ENCODE data around the gene USP35.
A peak's percentile ranks its signal among the peaks of the same experiment; 100 is the strongest.

The USP35 gene, protein sequence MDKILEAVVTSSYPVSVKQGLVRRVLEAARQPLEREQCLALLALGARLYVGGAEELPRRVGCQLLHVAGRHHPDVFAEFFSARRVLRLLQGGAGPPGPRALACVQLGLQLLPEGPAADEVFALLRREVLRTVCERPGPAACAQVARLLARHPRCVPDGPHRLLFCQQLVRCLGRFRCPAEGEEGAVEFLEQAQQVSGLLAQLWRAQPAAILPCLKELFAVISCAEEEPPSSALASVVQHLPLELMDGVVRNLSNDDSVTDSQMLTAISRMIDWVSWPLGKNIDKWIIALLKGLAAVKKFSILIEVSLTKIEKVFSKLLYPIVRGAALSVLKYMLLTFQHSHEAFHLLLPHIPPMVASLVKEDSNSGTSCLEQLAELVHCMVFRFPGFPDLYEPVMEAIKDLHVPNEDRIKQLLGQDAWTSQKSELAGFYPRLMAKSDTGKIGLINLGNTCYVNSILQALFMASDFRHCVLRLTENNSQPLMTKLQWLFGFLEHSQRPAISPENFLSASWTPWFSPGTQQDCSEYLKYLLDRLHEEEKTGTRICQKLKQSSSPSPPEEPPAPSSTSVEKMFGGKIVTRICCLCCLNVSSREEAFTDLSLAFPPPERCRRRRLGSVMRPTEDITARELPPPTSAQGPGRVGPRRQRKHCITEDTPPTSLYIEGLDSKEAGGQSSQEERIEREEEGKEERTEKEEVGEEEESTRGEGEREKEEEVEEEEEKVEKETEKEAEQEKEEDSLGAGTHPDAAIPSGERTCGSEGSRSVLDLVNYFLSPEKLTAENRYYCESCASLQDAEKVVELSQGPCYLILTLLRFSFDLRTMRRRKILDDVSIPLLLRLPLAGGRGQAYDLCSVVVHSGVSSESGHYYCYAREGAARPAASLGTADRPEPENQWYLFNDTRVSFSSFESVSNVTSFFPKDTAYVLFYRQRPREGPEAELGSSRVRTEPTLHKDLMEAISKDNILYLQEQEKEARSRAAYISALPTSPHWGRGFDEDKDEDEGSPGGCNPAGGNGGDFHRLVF

DNA sequence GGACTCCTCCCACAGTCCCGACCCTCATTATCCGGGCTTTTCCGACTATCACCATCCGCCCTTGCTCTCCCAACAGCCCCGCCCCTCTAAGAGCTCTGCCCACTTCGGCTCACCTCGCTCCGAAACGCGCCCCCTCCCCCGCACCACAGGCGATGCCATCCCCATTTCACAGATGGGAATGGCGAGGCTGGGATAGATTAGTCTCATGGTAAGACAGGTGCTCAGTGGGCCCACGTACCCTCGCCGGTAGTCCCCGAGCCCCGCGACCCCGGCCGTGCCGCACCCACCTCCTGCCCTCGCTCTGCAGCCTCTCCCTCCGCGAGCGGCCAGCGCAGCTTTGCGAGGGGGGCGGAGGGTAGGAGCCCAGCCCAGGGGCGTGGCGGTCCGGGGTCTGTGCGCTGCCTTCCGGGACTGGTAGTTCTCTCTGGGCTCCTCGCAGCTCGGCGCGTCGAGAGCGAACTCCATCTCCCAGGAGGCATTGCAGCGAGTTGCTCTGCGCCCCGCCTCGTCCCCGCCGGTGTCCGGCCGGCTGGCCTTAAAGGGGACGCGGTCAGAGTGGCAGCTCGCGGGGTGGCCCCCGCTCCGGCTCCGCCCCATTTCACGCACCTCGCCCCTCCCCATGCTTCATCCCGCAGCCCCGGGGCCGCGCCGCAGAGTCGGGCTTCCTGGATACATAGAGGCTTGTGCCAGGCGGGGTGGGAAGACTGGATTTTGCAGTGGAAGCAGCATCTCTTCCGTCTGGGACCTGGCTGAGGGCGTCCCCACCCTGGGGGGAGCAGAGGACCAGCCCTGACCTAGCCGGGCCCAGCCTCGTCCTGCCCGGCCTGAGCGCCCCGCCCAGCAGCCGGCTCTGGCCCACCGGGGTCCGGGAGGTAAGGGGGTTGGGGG is at the start of gene USP35, which contains the start of gene KCTD21:
USP35 (plus strand) TSS at position 634 of the 888 bp plus-strand sequence. CDS start 7,327 bp downstream, outside the sequence.
KCTD21 (minus strand) TSS at position 341 of the 888 bp plus-strand sequence. CDS start 14,072 bp downstream, outside the sequence.
- peak; percentile 94 to 97 for DNase-seq

DNA sequence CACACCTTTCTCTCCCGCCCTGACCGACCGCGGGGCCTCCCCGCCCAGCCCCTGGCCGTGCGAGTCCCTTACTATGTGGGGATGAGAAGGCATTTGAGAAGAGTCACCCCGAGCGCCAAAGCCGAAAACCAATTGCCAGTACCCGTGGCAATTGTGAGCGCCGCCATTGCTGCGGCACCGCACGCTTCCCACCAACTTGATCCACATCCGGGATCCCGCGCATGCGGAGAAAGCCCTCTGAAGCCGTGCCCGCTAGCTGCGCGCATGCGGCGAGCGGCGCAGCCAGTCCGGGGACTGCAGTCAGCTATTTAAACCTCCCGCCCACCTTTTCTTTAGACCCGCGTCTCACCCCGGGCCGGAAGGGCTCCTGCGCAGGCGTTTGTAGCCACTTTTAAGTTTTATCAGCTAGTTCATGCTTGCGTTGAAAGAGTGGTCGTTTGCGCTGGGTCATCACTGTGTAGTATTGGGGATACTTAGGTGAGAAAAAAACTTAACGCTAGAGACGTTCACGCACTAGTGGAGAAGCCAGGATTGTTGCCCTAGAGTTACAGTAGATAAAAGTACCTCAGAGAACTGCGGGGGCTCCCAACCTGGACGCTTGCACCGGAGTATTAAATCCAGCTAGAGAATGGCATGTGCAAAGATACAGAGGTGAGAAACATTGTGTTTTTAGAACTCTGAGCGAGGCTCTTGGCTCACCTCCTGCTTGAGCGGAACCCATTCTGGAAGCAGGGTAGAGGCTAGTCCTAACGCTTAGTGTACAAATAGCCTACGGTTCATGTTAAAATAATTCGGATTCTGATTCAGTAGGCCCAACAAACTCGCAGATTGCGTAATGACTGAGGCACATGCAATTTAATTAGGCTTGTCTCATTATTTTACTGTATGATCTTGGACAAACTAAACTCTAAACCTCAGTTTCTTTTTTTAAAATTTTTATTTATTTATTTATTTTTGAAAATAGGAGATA is 49.0 kb upstream of the USP35 start, which contains the start of gene ALG8:
ALG8 (minus strand) TSS at position 205 of the 970 bp plus-strand sequence; CDS start at position 167, 38 bp downstream.
- DNase-seq: peak; percentile 90 to 93

DNA sequence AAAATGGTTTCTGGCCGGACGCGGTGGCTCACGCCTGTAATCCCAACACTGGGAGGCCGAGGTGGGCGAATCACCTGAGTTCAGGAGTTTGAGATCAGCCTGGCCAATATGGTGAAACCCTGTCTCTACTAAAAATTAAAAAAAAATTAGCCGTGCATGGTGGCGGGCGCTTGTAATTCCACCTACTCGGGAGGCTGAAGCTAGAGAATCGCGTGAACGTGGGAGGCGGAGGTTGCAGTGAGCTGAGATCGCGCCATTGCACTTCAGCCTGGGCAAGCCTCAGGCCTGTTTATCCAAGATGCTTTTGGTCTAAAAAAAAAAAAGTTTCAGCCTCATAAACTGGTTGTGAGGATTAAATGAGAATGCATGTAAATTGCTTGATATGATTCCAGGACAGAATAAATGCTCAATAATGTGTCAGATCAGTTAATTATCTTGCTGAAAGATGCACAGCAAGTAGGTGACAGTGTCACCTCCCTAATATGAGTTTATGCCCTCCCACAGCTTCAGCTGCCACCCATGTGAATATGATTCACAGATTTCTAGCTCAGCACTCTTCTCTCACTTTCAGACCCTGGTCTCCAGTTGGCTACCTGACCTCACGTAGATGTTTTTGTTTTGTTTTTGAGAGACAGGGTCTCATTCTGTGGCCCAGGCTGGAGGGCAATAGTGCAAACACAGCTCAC is 48.2 kb upstream of the USP35 start:
- DNase-seq: no peak

DNA sequence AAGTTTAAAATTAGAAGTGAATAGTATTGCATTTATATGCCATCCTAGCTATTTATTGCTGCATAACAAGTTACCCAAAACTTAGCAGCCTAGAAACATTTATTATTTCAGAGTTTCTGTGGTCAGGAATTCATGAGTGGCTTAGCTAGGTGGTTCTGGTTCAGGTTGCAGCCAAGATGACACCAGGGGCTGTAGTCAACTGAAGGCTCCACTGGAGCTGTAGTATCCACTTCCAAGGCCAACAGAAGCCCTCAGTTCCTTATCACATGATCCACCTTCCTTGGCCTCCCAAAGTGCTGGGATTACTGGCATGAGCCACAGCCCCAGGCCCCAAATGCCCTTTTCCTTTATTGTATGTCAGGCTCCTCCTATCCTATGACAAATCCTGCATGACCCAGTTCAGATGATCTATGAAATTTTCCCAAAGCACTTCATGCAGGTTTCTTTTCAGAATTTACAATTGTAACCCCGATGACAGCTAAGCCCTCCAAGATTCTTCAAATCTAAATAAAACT is 43.2 kb upstream of the USP35 start:
- DNase-seq: no peak

DNA sequence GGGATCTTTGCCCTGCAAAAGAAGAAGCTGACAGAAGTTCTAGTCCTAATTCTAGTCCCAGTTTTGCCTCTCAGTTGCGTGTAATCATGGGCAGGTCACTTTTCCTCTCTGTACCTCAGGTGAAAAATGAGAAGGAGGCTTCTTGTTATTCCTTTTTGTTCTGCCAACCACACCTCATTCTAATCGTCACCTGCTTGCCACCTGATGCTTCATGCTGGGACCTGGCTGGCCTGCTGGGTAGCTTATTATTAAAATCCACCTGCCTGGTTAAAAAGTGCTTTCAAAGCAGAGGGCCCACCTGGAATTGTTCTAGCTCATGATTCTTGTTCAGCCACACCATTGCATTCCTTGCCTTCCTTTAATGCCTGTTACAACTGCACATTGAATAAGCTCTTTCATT is 40.9 kb upstream of the USP35 start:
- DNase-seq: no peak

DNA sequence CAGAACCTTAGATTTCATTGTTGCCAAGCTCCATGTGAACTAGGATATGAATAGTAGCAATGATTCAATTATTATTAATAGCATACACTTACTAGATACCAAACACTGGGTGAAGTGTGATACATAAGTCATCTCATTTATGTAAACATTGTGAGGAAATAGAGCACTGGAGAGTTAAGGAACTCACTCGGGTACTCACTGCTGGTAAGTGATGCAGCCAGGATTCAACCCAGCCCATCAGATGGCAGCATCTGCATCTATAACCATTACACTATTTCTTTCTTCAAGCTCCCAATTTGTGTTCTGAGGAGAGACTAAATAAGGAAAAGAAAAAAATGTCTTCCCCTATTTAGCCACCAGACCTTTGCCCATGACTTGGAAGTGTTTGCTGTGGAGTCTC is 39.1 kb upstream of the USP35 start:
- DNase-seq: no peak

DNA sequence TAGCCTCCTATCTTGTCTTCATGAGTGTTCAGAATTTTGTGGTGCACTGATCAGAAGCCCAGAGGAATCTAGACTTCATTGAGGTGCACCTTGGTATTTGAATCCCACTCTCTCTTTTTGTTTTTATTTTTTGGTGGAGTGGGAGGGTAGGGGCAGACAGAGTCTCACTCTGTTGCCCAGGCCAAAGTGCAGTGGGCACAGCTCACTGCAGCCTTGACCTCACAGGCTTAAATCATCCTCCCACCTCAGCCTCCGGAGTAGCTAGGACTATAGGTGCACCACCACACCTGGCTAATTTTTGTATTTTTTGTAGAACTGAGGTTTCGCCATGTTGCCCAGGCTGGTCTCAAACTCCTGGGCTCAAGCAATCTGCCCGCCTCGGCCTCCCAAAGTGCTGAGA is 38.4 kb upstream of the USP35 start:
- DNase-seq: no peak

DNA sequence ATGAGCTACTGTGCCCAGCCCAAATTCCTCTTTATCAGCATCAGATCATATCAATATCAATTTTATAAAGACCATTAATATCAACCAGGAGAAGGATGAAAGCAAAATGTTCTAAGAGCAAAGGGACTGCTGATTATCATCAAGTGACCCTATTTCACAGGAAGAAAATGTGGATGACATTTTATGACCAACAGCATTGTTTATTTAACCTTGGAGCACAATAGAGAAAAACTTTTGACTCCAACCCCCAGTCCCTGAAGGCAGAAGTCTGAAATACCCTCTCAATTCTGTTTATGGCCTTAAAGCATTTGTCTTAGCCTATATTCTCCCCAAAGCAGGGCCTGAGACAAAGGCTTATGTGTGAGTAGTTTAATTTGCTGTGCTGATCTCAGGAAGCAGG is 38.0 kb upstream of the USP35 start:
- DNase-seq: no peak

DNA sequence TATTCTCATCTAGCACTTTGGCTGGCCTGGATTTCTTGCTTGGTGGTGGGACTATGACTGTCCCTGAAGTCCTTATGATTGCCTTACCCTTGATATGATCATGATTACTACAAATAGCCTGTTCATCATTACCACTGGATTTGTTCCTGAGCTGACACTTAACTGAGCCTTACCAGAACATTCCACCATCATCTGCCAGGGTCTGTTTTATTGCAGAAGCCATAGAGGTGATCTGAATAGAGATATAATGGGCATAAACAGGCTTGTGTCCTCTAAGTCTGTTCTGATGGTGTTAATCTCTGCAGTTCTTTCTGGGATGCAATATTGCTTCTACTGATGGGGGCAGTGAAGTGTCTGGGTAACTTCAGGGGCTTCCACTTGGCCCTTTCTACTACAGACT is 36.9 kb upstream of the USP35 start:
- no peak for DNase-seq

DNA sequence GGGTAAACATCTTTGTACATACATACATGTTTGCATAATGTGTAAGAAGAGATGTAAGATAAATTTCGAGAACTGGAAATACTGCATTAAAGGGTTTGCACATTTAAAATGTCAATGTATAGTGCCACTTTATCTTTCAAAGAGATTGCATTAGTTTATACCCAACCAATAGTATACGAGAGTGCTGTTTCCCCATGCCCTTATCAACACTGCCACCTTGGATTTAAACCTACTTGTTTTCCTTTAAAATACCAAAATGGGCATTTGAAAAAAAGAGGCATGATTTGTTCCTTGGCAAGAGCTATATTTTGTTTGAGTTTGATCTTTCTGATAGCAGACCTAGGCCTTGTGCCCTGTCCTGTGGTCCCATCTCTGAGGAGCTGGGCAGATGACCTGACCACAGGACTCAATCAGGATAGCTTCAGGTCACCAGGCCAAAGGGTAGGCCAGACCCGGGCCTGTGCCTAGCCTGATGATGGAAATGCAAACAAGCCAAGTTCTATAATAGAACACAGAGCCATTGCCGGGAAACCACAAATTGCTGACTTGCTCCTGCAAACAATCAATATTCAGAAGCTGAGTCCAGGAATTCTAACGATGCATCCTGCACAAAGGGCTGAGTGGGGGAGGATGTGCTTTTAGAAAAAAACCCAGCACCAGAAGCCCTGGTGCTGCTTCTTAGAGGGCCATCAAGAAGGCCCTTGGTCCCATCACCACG is 32.4 kb upstream of the USP35 start:
- no peak for DNase-seq

DNA sequence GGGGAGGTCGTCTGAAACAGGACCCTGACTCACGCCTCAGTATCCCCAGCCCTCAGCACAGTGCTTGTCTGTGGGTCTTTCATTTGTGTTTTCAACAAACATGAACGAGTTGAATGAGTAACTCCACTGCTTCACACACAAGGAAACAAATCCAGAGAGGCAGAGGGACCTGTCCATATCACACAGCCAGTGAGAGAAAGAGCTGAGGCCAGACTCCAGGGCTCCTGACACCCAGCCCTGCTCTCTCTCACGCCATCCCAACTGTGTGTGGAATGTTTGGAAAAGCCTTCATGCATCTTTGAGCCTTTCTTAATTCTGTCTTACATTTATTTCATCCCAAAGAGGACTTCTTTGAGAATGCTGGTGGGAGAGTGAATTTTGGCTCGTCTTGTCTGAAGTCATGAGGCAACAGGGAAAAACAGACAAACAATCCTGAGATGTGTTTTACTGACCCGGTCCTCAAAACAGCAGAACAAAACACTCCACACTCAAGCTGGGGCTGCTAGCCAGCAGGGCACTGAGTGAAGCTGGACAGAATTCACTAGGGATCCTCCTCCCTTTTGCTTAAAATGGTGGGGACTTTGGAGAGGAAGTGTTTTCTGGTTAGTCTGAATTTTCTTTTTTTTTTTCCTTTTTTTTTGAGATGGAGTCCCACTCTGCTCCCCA is 29.6 kb upstream of the USP35 start:
- DNase-seq: no peak

DNA sequence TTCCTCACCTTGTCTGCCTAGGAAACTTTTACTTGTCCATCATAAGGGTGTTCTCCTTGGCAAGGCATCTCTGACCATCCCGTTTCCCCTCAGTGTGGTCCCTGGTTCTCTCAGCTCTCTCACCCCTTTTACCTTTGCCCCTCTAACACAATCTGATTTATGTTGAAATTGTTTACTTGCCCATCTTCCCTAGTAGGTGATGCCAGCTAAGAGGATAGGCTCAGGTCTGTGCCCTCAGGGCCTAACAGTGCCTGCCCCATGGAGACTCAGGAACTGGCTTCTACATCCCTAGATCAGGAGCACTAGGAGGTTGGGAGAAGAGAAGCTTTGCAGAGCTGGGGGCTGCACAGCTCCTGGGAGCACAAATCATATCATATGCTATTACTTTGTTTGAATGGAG is 28.2 kb upstream of the USP35 start:
- DNase-seq: no peak

DNA sequence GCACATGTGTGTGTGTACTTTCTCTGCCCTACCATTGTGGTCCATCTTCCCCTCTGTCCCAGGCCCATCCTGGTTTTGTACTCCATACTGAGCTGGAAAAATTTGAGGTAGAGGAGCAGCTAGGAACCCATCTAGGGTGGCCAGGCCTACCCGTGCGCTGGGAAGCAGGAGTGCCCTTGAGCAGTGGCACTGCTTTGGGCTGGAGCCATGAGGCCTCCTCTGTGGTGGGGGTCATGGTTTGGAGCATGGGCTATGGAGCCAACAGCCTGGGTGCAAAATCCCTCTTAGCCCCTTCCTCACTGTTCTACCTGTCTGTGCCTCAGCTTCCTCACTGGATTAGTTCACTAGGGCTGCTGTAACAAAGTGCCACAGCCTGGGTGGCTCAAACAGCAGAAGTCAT is 27.4 kb upstream of the USP35 start:
- DNase-seq: no peak

DNA sequence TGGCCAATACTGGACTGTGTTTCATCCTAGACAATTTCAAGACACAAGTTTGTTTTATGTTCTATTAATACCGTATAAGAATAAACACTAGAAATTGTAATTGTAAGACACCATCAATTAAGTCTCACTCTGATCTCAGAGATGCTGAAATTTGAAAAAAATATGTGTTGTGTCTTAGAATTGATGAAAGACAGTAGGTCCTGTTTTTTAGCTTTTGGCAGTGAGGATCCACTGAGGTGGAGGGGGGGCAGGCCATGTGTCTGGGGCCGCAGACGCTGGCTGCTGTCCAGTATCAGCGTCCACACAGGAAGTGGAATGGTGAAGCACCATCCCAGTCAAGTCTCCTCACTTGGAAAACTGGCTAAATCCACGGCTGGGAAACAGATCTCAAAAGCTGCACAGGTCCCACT is 26.8 kb upstream of the USP35 start:
- DNase-seq: no peak

DNA sequence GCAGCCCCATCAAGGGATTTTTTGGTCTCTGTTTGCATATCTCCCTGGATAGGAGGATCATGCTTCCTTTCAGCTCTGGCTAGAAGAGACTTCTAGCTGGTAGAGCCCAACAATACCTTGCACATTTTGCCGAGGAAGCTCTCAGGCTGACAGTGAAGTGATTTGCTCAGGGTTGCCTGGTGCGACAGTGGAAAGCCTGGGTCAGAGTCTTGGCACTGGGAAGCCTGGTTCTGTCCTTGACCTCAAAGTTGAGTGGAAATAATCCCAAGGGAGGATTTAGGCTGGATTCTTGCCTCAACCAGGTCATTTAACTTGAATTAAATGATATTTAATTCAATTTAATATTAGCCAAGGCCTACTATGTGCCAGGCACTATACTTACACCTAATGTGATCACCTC is 24.9 kb upstream of the USP35 start:
- DNase-seq: no peak

DNA sequence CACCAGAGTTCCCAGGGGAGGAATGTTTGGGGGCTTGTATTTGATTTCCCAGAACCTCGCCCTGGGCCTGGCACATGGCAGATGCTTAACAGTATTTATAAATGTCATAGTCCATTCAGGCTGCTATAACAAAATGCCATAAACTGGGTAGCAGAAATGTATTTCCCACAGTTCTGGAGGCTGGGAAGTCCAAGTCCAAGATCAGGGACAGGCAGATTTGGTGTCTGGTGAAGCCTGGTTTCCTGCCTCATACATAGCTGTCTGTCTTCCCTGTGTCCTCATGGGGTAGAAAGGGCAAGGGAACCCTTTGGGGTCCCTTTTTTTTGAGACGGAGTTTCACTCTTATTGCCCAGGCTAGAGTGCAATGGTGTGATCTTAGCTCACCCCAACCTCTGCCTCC is 24.2 kb upstream of the USP35 start:
- DNase-seq: no peak

DNA sequence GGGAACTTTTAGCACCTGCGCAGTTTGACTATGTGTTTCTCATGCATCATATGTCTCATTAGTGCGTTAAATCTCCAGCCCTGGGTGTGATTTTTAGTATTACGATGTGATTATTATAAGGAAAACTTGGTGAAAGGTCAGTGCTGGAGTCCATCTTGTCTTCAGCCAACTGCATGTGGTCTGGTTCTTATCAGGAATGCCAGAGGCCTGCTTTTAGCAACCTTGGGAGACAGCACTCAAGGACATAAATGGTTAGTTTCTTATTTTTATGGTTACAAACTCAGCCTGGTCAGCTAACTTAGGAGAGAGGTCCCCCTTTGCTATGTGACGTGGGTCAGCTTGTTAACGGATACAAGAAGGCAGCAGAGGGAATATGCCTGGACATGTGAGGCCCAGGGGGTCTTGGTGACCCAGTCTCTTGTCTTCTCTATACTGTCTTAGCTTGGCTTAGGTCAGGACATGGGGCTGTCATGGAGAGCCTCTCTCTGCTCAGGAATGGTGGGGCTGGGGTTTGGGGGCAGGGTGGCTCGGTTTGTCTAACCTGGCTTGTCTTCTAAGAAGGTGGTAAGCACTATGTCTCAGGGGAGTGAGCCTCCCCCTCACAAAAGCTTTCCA is 21.8 kb upstream of the USP35 start:
- DNase-seq: no peak

Measured in SW 1271 (cell line).